Peyer's patch (tissue), 4 donors: ENCODE results near the gene TP53I11.

ENCODE experiments used
- CTCF ChIP-seq, 6 experiments: fragments of 450-650 bp in 4 of 6; fragments of 200-600 bp in 2 of 6; sonication (generic) in 1 of 6; IDR thresholded peaks; one replicate each; pipeline ENCODE4 v1.5.1; 2017 to 2019; ENCODE audit warnings: antibody characterized with exemption in 6 of 6, mild to moderate bottlenecking in 3 of 6, moderate library complexity in 1 of 6
- POLR2A ChIP-seq, 2 donors: fragments of 450-650 bp; IDR thresholded peaks; one replicate each; pipeline ENCODE4 v1.5.1; 2017; ENCODE audit warnings: antibody characterized with exemption in 2 of 2, mild to moderate bottlenecking in 2 of 2, moderate library complexity in 2 of 2

- TF ChIP-seq CTCF (IDR thresholded peaks at IDR 0.05) (no peak), POLR2A (IDR thresholded peaks at IDR 0.05) (no peak)
Measured at GRCh38 chr11:44917741-44918140, 32.9 kb downstream of the TP53I11 start.
